PFSK-1 (cell line): ENCODE results near the gene FUCA1.
A peak's percentile ranks its signal among the peaks of the same experiment; 100 is the strongest.

Experiments used
- FOXP2 ChIP-seq: optimal IDR thresholded peaks from 2 replicates; pipeline ENCODE3; 2011; ENCODE audit warnings: borderline replicate concordance, control low read depth, inconsistent platforms; ENCODE audit not compliant: insufficient read depth; ENCODE audit errors: extremely low read length, extremely low read depth
- POLR2AphosphoS5 ChIP-seq: IDR thresholded peaks from 2 replicates; pipeline ENCODE4 v1.6.1; 2012; ENCODE audit warnings: low read depth, mild to moderate bottlenecking, control low read depth, low read length, moderate library complexity
- REST ChIP-seq, 2 experiments: IDR thresholded peaks; 2 replicates each; pipeline versions ENCODE4 v1.6.1 to v1.8.0; 2011 to 2012; ENCODE audit warnings: low read depth in 2 of 2, low read length in 2 of 2, control low read depth in 1 of 2, inconsistent platforms in 1 of 2, mild to moderate bottlenecking in 1 of 2, moderate library complexity in 1 of 2; ENCODE audit not compliant: insufficient read depth in 1 of 2
- SIN3A ChIP-seq: IDR thresholded peaks from 2 replicates; pipeline ENCODE4 v1.6.1; 2012; ENCODE audit warnings: mild to moderate bottlenecking, low read length, moderate library complexity, borderline replicate concordance; ENCODE audit not compliant: insufficient read depth
- TAF1 ChIP-seq: IDR thresholded peaks from 2 replicates; pipeline ENCODE4 v1.6.1; 2012; ENCODE audit warnings: low read length, control low read depth, borderline replicate concordance; ENCODE audit not compliant: insufficient read depth

FUCA1 gene

GRCh38 chr1:23825076-23825761, 42.9 kb downstream of the FUCA1 start, which contains the start of gene HMGCL:
HMGCL (minus strand) TSS chr1:23825429; CDS start chr1:23825415, 14 bp downstream.
- TF ChIP-seq TAF1 (peak; percentile 95; the same call in 1 of the 2 replicates), SIN3A (peak; percentile 66; the same call in 1 of the 2 replicates), POLR2AphosphoS5 (peak; percentile 90), FOXP2 (no peak), REST (IDR thresholded peaks at IDR 0.05; ENCODE audit: insufficient read depth in 1 of 2, low read depth in 2 of 2, low read length in 2 of 2) (peak in 1 of 2 experiments; percentile 44; a peak in 1 of 4 replicates)

- TF ChIP-seq FOXP2 (no peak), SIN3A (no peak), REST (IDR thresholded peaks at IDR 0.05; ENCODE audit: insufficient read depth in 1 of 2, low read depth in 2 of 2, low read length in 2 of 2) (no peak), POLR2AphosphoS5 (no peak), TAF1 (no peak)
Observed at GRCh38 chr1:23824711-23825075, 43.4 kb downstream of the FUCA1 start.

- TF ChIP-seq REST (IDR thresholded peaks at IDR 0.05; ENCODE audit: insufficient read depth in 1 of 2, low read depth in 2 of 2, low read length in 2 of 2): no peak
- TF ChIP-seq TAF1: no peak
- TF ChIP-seq POLR2AphosphoS5: no peak
- no peak for TF ChIP-seq SIN3A
- no peak for TF ChIP-seq FOXP2
Observed at GRCh38 chr1:23823767-23824166, 44.3 kb downstream of the FUCA1 start.

- TF ChIP-seq REST (IDR thresholded peaks at IDR 0.05; ENCODE audit: insufficient read depth in 1 of 2, low read depth in 2 of 2, low read length in 2 of 2): no peak
- TF ChIP-seq TAF1: no peak
- no peak for TF ChIP-seq SIN3A
- TF ChIP-seq FOXP2: no peak
- no peak for TF ChIP-seq POLR2AphosphoS5
Observed at GRCh38 chr1:23817633-23818032, 50.5 kb downstream of the FUCA1 start.
